Natural killer cell (primary cell): Measurements from ENCODE around the gene ARHGAP26. TPM values are rescaled to one million over a fixed set of nuclear protein-coding genes. Genes with fewer than 3 reads are reported as not detected.

Source experiments
- ATAC-seq, 3 donors: fragments of 150-1000 bp in 2 of 3; fragments of 200-7000 bp in 1 of 3; cut with Tn5 transposase; 1 replicate in 1 of 3; 2 replicates in 2 of 3; pipeline ENCODE4 v1.10.0; 2021; ENCODE audit warnings: mild to moderate bottlenecking in 2 of 3, moderate library complexity in 2 of 3
- DNase-seq, 2 donors: peaks; one replicate each; pipeline versions ENCODE4 v3.0.0 to v3.0.0-alpha.2; 2013 to 2021; ENCODE audit warnings: mixed read lengths in 1 of 2
- H3K27ac ChIP-seq: one replicate; pipeline ENCODE4 v1.5.1; 2013; ENCODE audit warnings: mild to moderate bottlenecking, low read length
- H3K27me3 ChIP-seq: one replicate; pipeline ENCODE4 v1.6.1; 2013; ENCODE audit warnings: low read length; ENCODE audit not compliant: control insufficient read depth, insufficient read depth
- H3K36me3 ChIP-seq: one replicate; pipeline ENCODE4 v1.6.1; 2013; ENCODE audit warnings: low read length; ENCODE audit not compliant: control insufficient read depth, insufficient read depth
- H3K4me1 ChIP-seq: one replicate; pipeline ENCODE4 v1.6.1; 2013; ENCODE audit warnings: low read length; ENCODE audit not compliant: control insufficient read depth, insufficient read depth
- H3K4me3 ChIP-seq: one replicate; pipeline ENCODE4 v1.5.1; 2013; ENCODE audit warnings: low read length
- H3K9me3 ChIP-seq: one replicate; pipeline ENCODE4 v1.6.1; 2013; ENCODE audit warnings: low read length; ENCODE audit not compliant: control insufficient read depth, insufficient read depth
- H3K27ac Mint-ChIP-seq, 2 donors: one replicate each; pipeline ENCODE4 v1.8.0; 2022; ENCODE audit warnings: mild to moderate bottlenecking in 2 of 2, mixed read lengths in 2 of 2, moderate library complexity in 1 of 2
- H3K27me3 Mint-ChIP-seq, 2 donors: one replicate each; pipeline ENCODE4 v1.8.0; 2022; ENCODE audit warnings: low read depth in 2 of 2, mixed read lengths in 2 of 2
- H3K36me3 Mint-ChIP-seq: one replicate; pipeline ENCODE4 v1.8.0; 2022; ENCODE audit warnings: mixed read lengths
- H3K4me1 Mint-ChIP-seq, 2 donors: one replicate each; pipeline ENCODE4 v1.8.0; 2022; ENCODE audit warnings: mixed read lengths in 2 of 2
- H3K4me3 Mint-ChIP-seq: one replicate; pipeline ENCODE4 v1.8.0; 2022; ENCODE audit warnings: mild to moderate bottlenecking, moderate library complexity, mixed read lengths
- H3K9me3 Mint-ChIP-seq, 2 donors: one replicate each; pipeline ENCODE4 v1.8.0; 2022; ENCODE audit warnings: mixed read lengths in 2 of 2
- WGBS: methylation state at CpG from one replicate; pipeline ENCODE4 v1.1.7; 2013; ENCODE audit warnings: missing lambda C conversion rate; ENCODE audit not compliant: insufficient coverage; 5-methylcytosine and 5-hydroxymethylcytosine counted together
- intact Hi-C: fragments of 100-400 bp; cut with micrococcal nuclease; formaldehyde crosslinking; loops from one replicate; pipeline ENCODE4 v1.14.2; 2022
- total RNA-seq, 4 donors: library from RNA; stranded (reverse); fragments of 120-200 nt in 1 of 4; gene quantifications; one replicate each; pipeline versions ENCODE4 v1.2.3 to v1.2.4, GENCODE V29; 2013 to 2022
- TF ChIP-seq, protein P1 (sequence below): fragments of 200-600 bp; IDR thresholded peaks from one replicate; pipeline ENCODE4 v1.8.0; 2022; ENCODE audit warnings: antibody characterized with exemption

Gene ARHGAP26
- total RNA-seq, 3 donors from 2014 or later (not counting 1 experiment from before 2014, with no cell fraction given): 153 to 159 (median 158) TPM

DNA sequence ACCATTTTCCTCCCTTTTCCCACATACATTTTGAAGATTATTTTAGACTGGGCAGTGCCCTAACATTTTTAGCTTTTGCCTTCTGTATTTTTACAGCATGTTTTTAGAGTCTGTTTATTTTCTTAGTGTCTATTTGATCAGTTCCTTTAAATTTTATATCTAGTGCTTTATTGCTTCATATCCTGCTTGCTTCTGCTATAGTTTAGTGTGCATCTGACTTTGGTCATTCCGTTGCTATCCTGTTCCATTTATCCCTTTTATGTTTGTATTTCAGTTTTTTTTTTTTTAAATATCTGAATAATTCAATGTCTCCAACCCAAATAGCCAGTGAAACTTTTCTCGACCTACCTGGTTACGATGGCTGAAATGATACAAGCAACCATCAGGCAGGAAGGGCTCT lies 203.8 kb downstream of the ARHGAP26 start:
- H3K4me1 Mint-ChIP-seq: peaks cover 98% of the 10 kb centered on the region in 2 donors
- peak overlapping the region; percentile 89 to 91 for H3K27ac Mint-ChIP-seq
- Histone ChIP-seq H3K27me3 (no peaks in the 10 kb centered on the region), H3K4me3 (no peak overlapping the region), H3K4me1 (peaks cover 73% of the 10 kb centered on the region), H3K9me3 (no peaks in the 10 kb centered on the region), H3K27ac (peak overlapping the region; percentile 93), H3K36me3 (no peaks in the 10 kb centered on the region)
- no peaks in the 10 kb centered on the region for H3K36me3 Mint-ChIP-seq
- TF ChIP-seq, protein P1, sequence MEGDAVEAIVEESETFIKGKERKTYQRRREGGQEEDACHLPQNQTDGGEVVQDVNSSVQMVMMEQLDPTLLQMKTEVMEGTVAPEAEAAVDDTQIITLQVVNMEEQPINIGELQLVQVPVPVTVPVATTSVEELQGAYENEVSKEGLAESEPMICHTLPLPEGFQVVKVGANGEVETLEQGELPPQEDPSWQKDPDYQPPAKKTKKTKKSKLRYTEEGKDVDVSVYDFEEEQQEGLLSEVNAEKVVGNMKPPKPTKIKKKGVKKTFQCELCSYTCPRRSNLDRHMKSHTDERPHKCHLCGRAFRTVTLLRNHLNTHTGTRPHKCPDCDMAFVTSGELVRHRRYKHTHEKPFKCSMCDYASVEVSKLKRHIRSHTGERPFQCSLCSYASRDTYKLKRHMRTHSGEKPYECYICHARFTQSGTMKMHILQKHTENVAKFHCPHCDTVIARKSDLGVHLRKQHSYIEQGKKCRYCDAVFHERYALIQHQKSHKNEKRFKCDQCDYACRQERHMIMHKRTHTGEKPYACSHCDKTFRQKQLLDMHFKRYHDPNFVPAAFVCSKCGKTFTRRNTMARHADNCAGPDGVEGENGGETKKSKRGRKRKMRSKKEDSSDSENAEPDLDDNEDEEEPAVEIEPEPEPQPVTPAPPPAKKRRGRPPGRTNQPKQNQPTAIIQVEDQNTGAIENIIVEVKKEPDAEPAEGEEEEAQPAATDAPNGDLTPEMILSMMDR: no peak
- peak overlapping the region; percentile 65 for H3K4me3 Mint-ChIP-seq
- ATAC-seq (no peak), DNase-seq (no peak)
- H3K27me3 Mint-ChIP-seq: no peaks in the 10 kb centered on the region
- peaks cover 3 to 4% of the 10 kb centered on the region in 2 donors for H3K9me3 Mint-ChIP-seq
- WGBS: 66% methylated on average over 3 of the region's 3 CpGs
- intact Hi-C loops: no loop called here

DNA sequence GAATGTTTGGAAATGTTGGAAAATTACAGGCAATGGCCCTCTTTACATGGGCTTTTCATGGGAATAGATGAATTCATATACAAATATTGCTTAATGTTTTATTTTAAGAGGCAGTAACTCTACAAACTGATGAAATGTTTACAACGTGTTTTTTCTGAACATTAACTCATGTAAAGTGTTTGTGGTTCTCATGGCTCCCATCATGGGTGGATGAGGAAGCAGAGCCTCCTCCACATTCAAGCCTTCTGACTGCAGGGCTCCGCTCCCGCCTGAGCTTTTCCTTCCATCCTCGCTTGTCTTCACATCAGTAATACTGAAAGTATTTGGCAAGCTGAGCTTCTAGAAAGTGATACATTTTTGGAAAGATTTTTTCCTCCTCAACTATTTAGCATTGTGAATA lies 204.2 kb downstream of the ARHGAP26 start:
- Histone ChIP-seq H3K9me3 (no peaks in the 10 kb centered on the region), H3K4me1 (peaks cover 73% of the 10 kb centered on the region), H3K36me3 (no peaks in the 10 kb centered on the region), H3K27me3 (no peaks in the 10 kb centered on the region), H3K27ac (peak overlapping the region; percentile 93), H3K4me3 (no peak overlapping the region)
- peaks cover 3 to 4% of the 10 kb centered on the region in 2 donors for H3K9me3 Mint-ChIP-seq
- peak overlapping the region; percentile 65 for H3K4me3 Mint-ChIP-seq
- ATAC-seq: no peak
- no peaks in the 10 kb centered on the region for H3K36me3 Mint-ChIP-seq
- intact Hi-C loops: no loop called here
- peaks cover 99 to 100% of the 10 kb centered on the region in 2 donors for H3K4me1 Mint-ChIP-seq
- peak overlapping the region; percentile 89 to 91 for H3K27ac Mint-ChIP-seq
- TF ChIP-seq, protein P1: no peak
- no peaks in the 10 kb centered on the region for H3K27me3 Mint-ChIP-seq
- DNase-seq: no peak
- 78% methylated on average over 2 of the region's 4 CpGs for WGBS

DNA sequence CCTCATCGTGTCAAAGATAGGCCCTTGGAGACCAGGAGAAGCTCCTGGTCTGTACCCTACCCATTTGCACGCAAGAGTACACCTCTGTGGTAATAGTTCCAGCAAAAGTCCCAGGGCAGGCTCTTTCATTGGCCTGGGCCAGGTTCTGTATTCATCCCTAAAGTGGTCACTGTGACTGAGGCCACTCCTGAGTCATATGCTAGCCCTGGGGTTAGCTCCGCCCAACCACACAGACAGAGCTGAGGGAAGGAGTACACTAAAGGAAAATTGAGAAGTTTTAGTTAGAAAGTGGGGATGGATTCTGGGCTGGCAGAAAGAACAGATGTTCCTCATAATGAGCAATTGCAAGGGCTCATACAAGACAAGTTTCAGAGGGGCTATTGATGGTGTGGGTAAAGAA lies 206.7 kb downstream of the ARHGAP26 start:
- TF ChIP-seq, protein P1: no peak
- H3K9me3 ChIP-seq: no peaks in the 10 kb centered on the region
- H3K4me3 Mint-ChIP-seq: peak overlapping the region; percentile 82
- no peak overlapping the region for H3K4me3 ChIP-seq
- H3K27ac Mint-ChIP-seq: peak overlapping the region; percentile 89 to 91
- H3K27me3 ChIP-seq: no peaks in the 10 kb centered on the region
- no peaks in the 10 kb centered on the region for H3K27me3 Mint-ChIP-seq
- peak in 1 of 3 donors; percentile 6 for ATAC-seq
- H3K27ac ChIP-seq: peak overlapping the region; percentile 93
- DNase-seq: no peak
- intact Hi-C loops: loop anchor here (1.0 to 2.0 kb wide), 5 partner anchors 16 to 48 kb away; no protein-coding TSS in a partner anchor
- WGBS: 93% methylated on average over 3 of the region's 3 CpGs
- H3K36me3 Mint-ChIP-seq: peaks cover 5% of the 10 kb centered on the region
- peaks cover 76% of the 10 kb centered on the region for H3K4me1 ChIP-seq
- peaks cover 97 to 98% of the 10 kb centered on the region in 2 donors for H3K4me1 Mint-ChIP-seq
- no peaks in the 10 kb centered on the region for H3K36me3 ChIP-seq
- H3K9me3 Mint-ChIP-seq: peaks cover 3 to 4% of the 10 kb centered on the region in 2 donors
